Measurements from ENCODE around the gene CSRNP3.

DNA sequence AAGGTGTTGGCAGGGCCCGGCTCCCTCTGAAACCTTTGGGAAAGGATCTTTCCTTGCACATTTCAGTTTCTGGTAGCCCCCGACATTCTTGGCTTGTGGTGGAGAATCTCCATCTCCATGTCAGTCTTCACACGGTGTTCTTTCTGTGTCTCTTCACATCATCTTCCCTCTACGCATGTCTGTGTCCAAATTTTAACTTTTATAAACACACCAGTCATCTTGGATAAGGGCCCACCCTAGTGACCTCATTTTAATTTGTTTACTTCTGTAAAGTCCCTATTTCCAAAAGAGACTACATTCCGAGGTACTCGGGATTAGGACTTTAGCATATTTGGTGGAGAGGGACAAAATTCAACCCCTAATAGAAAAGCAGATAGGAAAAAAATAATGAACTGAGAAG lies 186.2 kb downstream of the CSRNP3 start:
- TF ChIP-seq CTCF (IDR thresholded peaks at IDR 0.05) (no peak), POLR2A (IDR thresholded peaks at IDR 0.05) (no peak)

Data from heart left ventricle (tissue), 13 donors.